SK-N-MC (cell line): ENCODE results near the gene PGM2.

Experiments
- DNase-seq: peaks from one replicate; pipeline ENCODE4 v3.0.0-alpha.2; 2011; ENCODE audit warnings: low read depth, low spot score
- H3K27ac ChIP-seq: fragments of 200-600 bp; sonication (generic); 2 replicates; pipeline ENCODE4 v1.5.1; 2016; ENCODE audit warnings: mixed run types
- H3K36me3 ChIP-seq: fragments of 200-600 bp; sonication (generic); 2 replicates; pipeline ENCODE4 v1.6.1; 2017; ENCODE audit warnings: antibody characterized with exemption, low read length, mixed read lengths; ENCODE audit not compliant: insufficient read depth
- H3K4me3 ChIP-seq: fragments of 200-600 bp; sonication (generic); 2 replicates; pipeline ENCODE4 v1.5.1; 2016
- H3K9ac ChIP-seq: fragments of 200-600 bp; sonication (generic); 2 replicates; pipeline ENCODE4 v1.8.0; 2017; ENCODE audit warnings: mixed run types, mixed read lengths; ENCODE audit not compliant: insufficient read length
- H3K9me3 ChIP-seq: fragments of 200-600 bp; sonication (generic); 2 replicates; pipeline ENCODE4 v1.6.1; 2017; ENCODE audit warnings: low read depth, mild to moderate bottlenecking, antibody characterized with exemption, low read length, moderate library complexity, mixed read lengths
- EZH2 ChIP-seq: fragments of 200-600 bp; sonication (generic); IDR thresholded peaks from one replicate; pipeline ENCODE4 v1.6.1; 2017; ENCODE audit warnings: antibody characterized with exemption
- FOXP2 ChIP-seq: optimal IDR thresholded peaks from 2 replicates; pipeline ENCODE3; 2011; ENCODE audit warnings: mild to moderate bottlenecking, moderate library complexity; ENCODE audit not compliant: insufficient read depth; ENCODE audit errors: extremely low read length, control extremely low read depth
- POLR2AphosphoS5 ChIP-seq: IDR thresholded peaks from 2 replicates; pipeline ENCODE4 v1.6.1; 2012; ENCODE audit warnings: mild to moderate bottlenecking, low read depth, low read length, borderline replicate concordance

The PGM2 gene

DNA sequence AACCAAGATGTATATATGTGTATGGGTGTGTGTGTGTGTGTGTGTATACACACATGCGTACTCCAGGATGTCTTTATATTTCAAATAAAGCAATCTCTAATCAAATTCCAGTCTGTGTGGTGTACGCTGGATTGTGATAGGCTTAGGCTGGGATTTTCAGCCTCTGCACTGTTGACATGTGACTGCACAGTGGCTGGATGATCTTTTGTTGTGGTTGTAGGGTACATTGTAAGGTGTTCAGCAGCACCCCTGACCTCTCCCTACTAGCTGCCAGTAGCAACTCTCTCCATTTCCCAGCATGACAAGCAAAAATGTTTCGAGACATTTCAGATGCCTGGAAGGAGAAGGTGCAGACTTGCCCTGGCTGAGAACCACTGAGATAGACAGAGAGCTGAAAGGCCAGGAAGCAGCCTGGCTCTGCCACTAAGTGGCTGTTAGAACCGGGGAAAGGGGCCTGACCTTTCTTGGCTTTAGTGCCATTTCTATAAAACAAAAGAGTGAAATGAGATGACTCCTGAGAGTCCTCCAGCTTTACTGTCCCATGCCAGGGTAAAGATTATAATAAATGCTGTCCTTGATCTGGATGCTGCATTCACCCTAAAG, 10.5 kb downstream of the PGM2 start:
- peaks cover 12% of the 10 kb centered on the region; the same call in 1 of the 2 replicates for H3K36me3 ChIP-seq
- DNase-seq = no peak
- H3K9ac ChIP-seq = no peak overlapping the region
- H3K4me3 ChIP-seq = no peak overlapping the region
- H3K27ac ChIP-seq = no peak overlapping the region
- TF ChIP-seq FOXP2 = no peak
- TF ChIP-seq POLR2AphosphoS5 = no peak
- TF ChIP-seq EZH2 = no peak
- H3K9me3 ChIP-seq = no peaks in the 10 kb centered on the region

DNA sequence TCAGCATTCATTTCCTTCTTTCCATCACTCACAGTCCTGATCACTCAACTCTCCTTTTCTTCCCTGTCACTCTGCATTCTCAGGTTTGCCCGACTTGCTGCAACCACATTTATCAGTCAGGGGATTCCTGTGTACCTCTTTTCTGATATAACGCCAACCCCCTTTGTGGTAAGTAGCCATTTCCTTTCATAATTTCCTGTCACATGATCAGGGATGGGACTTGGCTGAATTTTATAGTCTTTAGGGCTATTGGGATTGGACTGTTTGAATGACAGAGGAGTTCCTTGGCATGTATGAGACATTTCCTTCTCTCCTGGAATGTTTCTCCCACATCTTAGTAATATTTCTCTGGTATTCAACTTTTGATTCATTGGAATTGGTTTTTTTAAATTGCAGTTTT, 11.0 kb downstream of the PGM2 start:
- no peaks in the 10 kb centered on the region for H3K9me3 ChIP-seq
- no peak for TF ChIP-seq FOXP2
- TF ChIP-seq EZH2 = no peak
- TF ChIP-seq POLR2AphosphoS5 = no peak
- H3K9ac ChIP-seq = no peak overlapping the region
- peak; percentile 10 for DNase-seq
- no peak overlapping the region for H3K4me3 ChIP-seq
- no peak overlapping the region for H3K27ac ChIP-seq
- peaks cover 12% of the 10 kb centered on the region; the same call in 1 of the 2 replicates for H3K36me3 ChIP-seq

DNA sequence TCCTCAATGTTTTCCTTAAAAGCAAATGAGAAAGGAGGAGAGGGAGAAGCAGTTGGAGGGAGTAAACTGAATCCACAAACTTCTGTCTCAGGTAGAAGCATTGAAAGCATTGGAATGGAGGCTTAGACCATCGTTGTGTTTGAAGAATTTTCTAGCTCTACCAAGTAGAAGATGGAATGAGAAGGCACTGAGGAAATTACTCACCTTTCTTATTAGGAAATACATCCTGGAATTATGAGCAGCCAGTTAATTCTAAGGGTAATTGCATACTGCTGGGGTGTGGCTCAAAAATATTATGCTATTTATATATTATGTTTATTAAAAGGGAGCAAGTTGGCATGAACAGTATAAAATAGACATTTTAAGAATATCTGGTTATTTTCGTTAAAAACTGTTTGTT, 12.9 kb downstream of the PGM2 start:
- Histone ChIP-seq H3K36me3 (peaks cover 17% of the 10 kb centered on the region), H3K9ac (no peak overlapping the region), H3K27ac (no peak overlapping the region), H3K4me3 (no peak overlapping the region), H3K9me3 (no peaks in the 10 kb centered on the region)
- TF ChIP-seq EZH2 (no peak), FOXP2 (no peak), POLR2AphosphoS5 (no peak)
- DNase-seq = no peak

GRCh38 chr4:37844204-37844603, 17.7 kb downstream of the PGM2 start:
- peaks cover 20% of the 10 kb centered on the region for H3K36me3 ChIP-seq
- H3K27ac ChIP-seq = no peak overlapping the region
- H3K4me3 ChIP-seq = no peak overlapping the region
- TF ChIP-seq POLR2AphosphoS5 = no peak
- no peak for TF ChIP-seq FOXP2
- TF ChIP-seq EZH2 = no peak
- no peaks in the 10 kb centered on the region for H3K9me3 ChIP-seq
- no peak overlapping the region for H3K9ac ChIP-seq
- DNase-seq = no peak

DNA sequence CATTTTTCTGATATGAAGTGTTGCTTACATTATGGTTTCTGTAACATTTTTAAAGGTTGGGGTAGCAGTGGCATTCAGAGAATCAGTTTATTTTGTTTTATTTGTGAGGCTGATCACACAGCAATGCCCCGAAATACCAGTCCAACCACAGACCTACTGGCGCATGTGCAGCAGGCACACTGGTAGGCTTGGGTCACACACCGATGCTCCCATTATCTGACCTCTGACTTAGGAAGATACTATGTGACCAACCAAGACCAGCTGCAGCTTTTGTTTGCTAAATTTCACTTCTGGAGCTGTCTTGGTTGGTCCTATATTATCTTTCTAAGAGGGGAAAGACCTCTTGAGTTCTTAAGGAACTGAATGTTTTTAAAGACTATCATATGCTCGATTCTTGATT, 18.7 kb downstream of the PGM2 start:
- Histone ChIP-seq H3K27ac (no peak overlapping the region), H3K4me3 (no peak overlapping the region), H3K9ac (no peak overlapping the region), H3K9me3 (no peaks in the 10 kb centered on the region), H3K36me3 (peaks cover 20% of the 10 kb centered on the region)
- no peak for DNase-seq
- TF ChIP-seq FOXP2 = no peak

DNA sequence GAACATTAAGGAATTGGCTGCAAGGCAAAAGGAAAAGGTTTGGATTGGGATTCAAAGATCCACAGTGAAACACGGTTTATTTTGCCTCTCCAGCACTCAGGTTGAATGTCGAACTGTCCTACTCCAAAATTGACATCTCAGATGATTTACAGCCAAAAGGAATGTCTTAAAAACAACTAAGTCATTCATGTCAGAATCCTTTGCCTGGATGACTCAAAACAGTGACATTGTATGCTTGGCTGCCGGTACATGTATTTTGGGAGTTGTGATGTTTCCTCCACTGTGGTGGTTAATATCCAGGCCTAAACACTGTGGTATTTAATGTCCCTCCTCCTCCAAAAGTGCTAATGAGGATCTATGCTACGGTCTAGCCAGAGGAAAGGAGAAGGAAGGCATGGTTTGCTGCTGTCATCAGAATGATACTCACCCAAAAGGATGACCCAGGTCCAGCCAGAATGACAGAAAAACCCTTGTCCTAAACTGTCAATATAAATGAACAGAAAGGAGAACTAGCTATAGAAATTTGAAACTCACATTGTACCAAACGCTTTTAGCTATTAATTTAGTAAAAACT, 20.9 kb downstream of the PGM2 start:
- DNase-seq = no peak

GRCh38 chr4:37852376-37852775, 25.9 kb downstream of the PGM2 start:
- Histone ChIP-seq H3K27ac (no peak overlapping the region), H3K36me3 (peaks cover 2% of the 10 kb centered on the region; the same call in 1 of the 2 replicates), H3K4me3 (no peak overlapping the region), H3K9me3 (no peaks in the 10 kb centered on the region), H3K9ac (no peak overlapping the region)
- TF ChIP-seq EZH2 = no peak
- TF ChIP-seq FOXP2 = no peak
- no peak for DNase-seq

More for the DNA sequence above, 20.9 kb downstream of the PGM2 start:
- no peak overlapping the region for H3K27ac ChIP-seq
- no peaks in the 10 kb centered on the region for H3K9me3 ChIP-seq
- no peak overlapping the region for H3K4me3 ChIP-seq
- TF ChIP-seq POLR2AphosphoS5 = no peak
- no peak for TF ChIP-seq EZH2
- no peak for TF ChIP-seq FOXP2
- peaks cover 13% of the 10 kb centered on the region for H3K36me3 ChIP-seq
- H3K9ac ChIP-seq = no peak overlapping the region

DNA sequence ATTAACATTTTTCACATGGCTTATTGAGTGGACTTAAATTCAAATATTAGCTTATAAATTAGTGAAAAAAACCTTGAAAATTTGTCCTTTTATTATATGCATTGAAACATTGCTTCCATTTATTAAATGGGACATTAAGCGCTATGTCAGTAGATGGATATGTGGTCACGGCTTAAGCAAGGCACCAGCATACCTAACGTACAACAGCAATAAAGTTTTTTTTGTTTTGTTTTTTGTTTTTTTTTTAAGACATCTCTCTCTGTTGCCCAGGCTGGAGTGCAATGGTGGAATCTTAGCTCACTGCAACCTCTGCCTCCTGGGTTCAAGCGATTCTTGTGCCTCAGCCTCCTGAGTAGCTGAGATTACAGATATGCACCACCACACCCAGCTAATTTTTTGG, 31.6 kb downstream of the PGM2 start:
- Histone ChIP-seq H3K9ac (no peak overlapping the region), H3K4me3 (no peak overlapping the region), H3K27ac (no peak overlapping the region), H3K36me3 (no peaks in the 10 kb centered on the region; the same call in 1 of the 2 replicates), H3K9me3 (no peaks in the 10 kb centered on the region)
- DNase-seq = no peak
- TF ChIP-seq FOXP2 (no peak), POLR2AphosphoS5 (no peak), EZH2 (no peak)

GRCh38 chr4:37858872-37859271, 32.4 kb downstream of the PGM2 start:
- no peak overlapping the region for H3K4me3 ChIP-seq
- no peaks in the 10 kb centered on the region; the same call in 1 of the 2 replicates for H3K36me3 ChIP-seq
- no peak for DNase-seq
- no peak overlapping the region for H3K9ac ChIP-seq
- TF ChIP-seq EZH2 (no peak), FOXP2 (no peak), POLR2AphosphoS5 (no peak)
- H3K9me3 ChIP-seq = no peaks in the 10 kb centered on the region
- H3K27ac ChIP-seq = no peak overlapping the region
